Measurements from ENCODE around the gene PRKCA.
"Not testable (repeated sequence)": the region's sequence is repeated elsewhere in the genome, so short reads cannot be mapped to it uniquely, and the experiment has no call there.

The PRKCA gene

DNA sequence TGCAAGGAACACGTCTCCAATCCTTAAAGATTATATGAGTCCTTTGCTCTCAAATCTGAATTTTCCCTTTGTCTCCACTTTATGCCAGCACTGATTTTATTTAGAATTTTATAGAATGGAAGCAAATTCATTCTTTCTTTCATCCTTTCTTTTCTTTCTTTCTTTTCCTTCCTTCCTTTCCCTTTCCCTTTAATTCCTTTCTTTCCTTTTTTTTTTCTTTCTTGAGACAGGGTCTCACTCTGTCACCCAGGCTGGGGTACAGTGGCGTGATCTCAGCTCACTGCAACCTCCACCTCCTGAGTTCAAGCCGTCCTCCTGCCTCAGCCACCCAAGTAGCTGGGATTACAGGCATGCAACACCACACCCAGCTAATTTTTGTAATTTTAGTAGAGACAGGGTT is 187.2 kb downstream of the PRKCA start:
- not testable (repeated sequence) for DNase-seq (ENCODE audit: low read depth in 2 of 2)

DNA sequence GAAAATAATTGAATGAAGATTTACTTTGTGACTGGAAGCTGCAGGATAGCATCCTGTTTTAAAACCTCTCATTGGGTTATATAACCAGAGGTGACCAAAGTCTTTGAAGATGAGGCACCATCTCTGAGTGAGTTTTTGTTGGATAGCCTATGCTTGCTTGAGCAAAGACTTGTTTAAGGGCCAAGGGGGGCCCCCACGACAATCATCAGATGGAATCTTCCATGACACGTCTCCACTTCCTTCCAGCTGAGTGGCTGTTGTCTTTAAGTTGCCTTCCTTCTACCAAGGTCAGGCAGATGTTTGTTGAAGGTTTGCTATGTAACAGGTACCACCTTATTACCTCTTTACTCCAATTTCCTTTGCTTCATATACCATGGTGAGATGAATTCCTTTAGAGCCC is 188.8 kb downstream of the PRKCA start:
- peak in 1 of 2 donors; percentile 22 for DNase-seq (ENCODE audit: low read depth in 2 of 2)

DNA sequence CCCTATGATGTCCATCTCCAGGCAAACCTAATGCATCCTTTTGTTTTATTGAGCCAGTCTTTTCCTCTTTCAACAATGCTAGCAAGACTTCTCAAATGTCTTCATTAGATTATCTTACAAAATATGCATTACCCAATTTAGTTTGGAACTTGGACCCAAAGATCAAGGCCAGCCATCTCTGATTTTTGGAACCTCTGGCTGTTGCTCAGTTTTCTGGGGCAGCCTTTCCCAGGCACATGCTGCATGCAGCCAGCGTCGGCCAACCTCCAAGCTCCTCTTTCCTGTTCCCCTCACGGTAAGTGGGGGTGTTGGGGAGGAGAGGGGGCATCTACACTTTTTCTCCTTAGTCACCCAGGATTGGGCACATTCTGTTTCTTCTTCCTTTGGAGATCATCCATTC is 189.3 kb downstream of the PRKCA start:
- DNase-seq (ENCODE audit: low read depth in 2 of 2), result no peak

DNA sequence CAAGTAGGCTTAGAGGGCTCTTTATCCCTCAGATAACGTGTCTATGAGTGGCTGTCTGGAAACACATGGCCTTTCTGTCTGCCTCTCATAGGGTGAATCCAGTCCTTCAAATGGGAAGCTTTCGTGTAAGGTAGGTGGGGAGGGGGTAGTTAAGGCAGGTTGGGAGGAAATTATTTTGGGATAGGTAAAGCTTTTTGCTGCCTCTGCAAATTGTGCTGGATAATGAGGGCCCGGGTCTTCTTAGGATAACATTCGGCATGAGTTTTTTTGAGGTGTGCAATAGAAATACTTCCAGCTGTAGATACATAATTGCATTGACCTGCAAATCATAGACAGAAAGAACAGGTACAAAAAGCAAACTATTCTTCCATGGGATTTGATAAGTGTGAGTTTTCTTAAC is 189.7 kb downstream of the PRKCA start:
- no peak for DNase-seq (ENCODE audit: low read depth in 2 of 2)

DNA sequence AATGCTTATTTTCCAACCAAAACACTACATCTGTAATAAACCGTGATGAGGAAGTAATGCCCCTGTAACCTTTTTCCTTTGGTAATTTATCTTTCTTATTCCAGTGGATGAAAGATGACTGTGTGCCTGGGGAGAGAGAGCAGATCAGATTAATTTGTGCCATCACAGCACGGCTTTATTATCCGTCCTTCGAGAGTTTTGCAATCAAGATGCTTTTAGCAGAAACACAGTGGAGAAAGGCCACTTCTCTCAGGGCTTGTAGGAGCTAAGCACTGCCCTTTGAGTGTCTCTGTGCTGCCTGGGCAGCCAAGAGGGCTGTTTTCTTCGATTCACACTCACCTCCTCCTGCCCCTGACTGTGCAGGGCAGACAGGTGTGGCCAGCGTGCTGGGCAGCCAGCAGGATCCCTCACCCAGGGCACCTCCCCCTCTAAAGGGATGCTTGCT is 190.2 kb downstream of the PRKCA start:
- no peak for DNase-seq (ENCODE audit: low read depth in 2 of 2)

DNA sequence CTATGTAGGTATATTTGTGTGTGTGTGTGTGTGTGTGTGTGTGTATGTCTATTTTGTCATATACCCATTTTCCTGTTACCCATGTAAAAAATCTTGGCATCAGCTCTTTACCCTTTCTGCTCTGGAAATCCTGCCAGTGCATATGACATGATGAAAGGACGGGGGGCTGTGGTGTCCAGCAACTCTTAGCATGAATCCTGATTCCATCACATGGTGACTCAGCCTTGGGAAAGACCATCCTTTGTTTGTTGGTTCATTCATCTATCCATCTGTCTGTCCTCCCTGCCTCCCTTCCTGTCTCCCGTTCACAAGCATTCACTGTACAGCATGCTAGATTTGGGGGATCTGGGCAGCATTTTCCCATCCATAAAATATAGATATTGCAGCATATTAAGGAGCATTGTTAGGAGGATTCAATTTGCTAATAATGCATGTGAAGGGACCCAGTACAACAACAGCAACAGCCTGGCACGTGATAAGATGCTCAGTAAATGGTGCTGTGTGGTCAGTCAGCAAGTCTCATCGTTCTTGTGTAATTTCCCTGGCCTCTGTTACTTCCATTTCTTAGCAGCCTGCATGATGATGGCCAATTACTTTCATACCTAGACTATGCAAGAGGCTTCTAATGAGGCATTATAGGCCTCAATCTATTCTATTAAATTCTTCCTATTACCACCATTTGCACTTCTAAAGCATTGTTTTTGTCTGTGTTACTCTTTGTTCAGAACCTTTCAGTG is 191.0 kb downstream of the PRKCA start:
- DNase-seq (ENCODE audit: low read depth in 2 of 2), result no peak

DNA sequence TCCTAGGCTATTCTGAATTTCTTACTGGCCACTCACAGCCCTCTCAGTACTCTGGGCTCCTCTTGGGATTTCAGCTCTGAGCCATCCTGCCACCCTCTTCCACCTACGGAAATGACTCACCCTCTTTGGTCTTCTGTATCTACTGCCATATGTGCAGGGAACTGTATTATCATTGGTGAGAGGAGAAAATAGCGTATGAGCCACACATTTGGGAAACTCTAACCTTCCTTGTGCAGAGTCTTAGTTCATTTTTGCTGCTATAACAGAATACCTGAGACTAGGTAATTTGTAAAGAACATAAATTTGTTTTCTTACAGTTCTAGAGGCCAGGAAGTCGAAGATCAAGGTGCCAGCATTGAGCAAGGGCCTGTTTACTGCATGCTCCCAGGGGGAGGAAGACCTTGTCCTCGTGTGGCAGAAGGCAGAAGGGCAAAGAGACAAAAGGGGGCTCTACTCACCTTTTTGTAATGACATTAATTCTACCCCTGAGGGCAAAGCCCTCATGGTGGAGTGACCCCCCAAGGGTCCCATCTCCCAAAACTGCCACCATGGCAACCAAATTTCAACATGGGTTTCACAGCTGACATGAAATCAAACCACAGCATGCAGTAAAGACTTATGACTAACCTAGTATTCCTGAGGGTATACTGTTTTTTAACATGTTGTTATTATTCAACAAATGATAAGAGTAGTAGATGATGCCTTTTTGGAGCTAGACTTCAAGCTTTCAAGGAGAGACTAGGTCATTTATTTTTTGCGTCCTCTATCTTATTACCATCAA is 191.8 kb downstream of the PRKCA start:
- no peak for DNase-seq (ENCODE audit: low read depth in 2 of 2)

DNA sequence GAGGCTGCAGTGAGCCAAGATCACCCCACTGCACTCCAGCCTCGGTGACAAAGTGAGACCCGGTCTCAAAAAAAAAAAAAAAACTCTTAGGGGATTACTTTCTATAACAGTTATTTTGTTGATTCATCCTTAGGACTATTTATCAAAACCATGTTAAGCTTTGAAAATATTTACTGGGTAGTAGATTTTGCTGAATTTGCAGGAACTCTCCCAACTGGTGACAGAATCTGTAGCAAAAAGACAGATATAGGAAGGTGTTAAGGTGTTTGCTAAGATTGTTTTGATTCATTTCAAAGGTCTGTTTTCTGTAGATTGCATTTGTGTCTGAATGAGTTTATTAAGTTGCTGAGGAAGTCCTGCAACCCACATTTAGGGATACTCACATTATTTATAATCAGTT is 192.6 kb downstream of the PRKCA start:
- DNase-seq (ENCODE audit: low read depth in 2 of 2), result no peak

DNA sequence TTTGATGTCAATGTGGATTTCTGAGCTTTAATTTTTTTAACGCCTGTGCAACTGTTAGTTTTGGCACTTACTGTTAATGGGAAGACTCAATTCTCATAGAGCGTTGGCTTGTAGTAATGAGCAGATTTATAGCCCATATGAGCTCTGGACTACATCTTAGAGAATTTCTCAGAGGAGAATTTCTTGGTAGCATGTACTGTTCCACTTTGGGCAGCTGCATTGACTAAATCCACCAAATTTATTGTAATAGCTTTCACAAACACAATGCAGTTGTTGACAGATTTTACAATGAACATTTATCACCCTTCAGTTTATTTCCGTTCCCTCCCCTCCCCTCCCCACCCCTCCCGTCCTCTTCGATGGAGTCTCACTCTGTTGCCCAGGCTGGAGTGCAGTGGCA is 193.9 kb downstream of the PRKCA start:
- DNase-seq (ENCODE audit: low read depth in 2 of 2), result no peak

DNA sequence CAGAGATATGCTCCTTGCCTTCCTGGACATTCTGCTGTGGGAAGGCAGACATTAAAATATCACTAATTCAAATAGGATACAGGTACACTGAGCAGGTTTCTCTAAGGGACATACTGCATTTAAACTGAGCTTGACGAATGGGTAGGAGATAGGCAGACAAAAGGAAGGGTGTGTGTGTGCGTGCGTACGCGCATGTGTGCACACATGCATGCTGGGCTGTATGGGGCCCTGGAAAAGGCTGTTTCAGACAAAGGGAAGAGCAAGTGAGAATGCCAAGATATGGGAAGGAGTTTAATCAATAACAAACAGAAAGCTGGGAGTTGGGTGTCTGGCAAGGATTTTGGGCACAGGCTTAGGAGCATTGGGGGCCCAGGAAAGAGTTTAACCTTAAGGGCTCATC is 196.2 kb downstream of the PRKCA start:
- no peak for DNase-seq (ENCODE audit: low read depth in 2 of 2)

DNA sequence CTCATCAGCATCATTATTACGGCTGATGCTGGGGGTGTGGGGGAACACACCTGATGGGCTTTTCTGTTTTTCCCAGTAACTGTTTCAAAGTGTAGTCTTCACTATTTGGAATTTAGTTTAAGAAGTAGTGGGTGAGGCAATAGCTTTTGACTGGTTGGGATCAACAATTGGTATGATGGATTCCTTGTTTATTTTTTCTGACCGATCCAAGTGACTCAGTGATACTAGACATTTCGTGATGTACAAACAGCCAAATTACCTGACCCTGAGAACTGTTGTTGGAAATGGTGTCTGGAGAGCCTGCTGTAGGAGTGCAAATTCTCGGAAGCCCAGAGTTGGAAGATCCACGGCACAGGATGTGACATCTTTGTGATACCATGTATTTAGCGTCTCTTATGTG is 204.2 kb downstream of the PRKCA start:
- DNase-seq (ENCODE audit: low read depth in 2 of 2), result no peak

DNA sequence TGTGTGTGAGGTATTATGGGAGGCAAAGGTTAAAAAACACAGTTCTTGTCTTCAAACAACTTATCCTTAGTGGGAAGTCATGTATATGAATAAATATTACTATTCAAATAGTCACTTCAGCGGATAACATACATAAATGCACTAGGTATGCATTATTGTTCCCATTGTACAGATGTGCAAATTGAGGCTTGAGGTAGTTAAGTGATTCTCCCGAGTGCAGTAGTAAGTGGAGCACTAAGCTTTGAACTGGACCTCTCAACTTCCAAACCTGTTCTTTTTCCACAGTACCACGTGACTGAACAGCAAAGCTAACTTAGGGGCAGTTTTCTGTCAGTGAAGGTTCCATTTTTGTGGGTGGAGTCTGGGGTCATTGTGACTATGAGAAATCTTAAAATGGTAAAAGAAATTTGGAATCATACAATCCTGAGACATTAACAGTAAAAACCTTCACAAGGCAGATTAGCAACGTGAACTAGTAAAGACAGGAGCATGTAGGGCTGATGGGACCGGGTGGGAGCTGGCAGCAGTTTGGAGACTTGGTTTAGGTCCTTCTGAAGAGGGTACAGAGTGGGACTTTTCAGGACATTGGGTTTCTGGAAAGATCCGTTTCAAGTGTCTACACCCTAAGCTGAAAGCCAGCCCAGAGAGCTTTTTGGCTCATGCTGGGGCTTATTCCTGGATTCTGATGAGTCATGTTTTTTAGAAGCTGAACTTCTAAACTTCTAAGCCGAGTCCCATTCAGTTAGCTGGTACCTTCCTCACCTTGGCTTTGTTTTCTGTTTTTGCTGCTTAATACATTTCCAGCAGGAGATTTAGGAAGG is 204.9 kb downstream of the PRKCA start:
- DNase-seq (ENCODE audit: low read depth in 2 of 2), result no peak

DNA sequence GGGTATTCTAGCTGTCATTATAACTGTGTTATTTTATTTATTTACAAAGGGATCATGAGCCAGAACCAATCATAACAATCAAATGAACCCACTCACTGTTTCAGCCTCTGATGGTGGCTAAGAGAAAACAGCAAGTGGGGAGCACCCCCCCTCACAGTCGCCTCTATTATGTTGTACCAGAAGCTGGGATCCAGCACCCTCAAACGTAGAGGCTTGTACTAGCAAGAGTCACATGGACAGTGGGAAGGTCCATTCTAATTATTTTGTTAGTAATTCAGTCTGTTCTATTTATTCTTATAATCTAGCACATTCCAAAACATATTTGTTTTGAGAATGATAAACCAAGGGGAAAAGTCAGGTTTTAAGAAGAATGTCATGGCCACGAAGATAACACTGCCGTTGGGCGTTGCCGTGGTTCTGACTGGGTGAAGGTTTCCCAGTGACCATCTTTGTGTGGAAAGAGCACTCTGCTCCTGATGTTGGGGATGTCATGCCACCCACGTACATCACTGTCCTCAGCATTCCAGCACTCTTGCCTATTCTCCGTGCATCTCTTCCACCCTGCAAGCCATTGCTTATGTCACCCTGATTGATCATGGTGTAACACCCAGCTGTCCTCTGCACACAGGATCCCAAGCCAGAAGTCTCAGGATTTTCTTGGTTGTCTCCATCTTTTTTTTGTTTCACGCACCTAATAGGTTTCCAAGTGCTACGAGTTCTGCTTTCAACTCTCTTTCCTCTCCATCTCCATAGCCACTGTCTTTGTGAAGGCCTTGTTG is 205.8 kb downstream of the PRKCA start:
- DNase-seq (ENCODE audit: low read depth in 2 of 2), result no peak

DNA sequence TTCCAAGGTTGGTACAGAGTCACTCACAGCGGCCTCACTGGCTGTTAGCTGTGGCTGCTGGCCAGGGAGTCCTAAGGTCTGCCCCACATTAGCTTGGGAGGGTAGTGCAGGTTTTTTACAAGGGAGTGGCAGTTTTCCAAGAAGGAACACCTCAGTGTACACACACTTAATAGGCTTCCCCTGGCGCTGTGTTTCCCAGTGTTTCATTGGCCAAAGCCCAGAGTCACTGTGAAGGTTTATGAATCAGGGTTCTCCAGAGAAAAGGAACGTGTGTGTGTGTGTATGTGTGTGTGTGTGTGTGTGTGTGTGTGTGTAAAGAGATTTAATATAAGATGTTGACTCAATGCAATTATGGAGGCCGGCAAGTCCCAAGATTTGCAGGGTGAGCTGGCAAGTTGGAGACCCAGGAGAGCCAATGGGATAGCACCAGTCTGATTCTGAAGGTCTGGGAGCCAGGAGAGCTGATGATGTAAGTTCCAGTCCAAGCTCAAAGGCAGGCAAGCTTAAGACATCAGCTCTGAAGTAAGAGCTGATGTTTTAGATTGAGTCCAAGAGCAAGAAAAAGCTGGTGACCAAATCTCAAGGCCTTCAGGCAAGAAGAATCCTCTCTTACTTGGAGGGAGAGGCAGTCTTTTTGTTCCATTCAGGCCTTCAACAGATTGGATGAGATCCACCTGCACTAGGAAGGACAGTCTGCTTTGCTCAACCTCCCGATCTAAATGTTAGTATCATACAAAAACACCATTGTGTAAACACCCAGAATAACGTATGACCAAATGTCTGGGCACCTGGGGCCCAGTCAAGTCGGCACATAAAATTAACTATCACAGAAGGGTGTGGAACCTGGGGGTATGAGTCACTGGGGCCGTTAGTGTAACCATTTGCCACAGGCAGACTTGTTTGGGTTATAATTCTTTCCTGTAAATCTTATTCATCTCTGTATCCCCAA is 206.8 kb downstream of the PRKCA start:
- peak; percentile 32 to 58 for DNase-seq (ENCODE audit: low read depth in 2 of 2)

DNA sequence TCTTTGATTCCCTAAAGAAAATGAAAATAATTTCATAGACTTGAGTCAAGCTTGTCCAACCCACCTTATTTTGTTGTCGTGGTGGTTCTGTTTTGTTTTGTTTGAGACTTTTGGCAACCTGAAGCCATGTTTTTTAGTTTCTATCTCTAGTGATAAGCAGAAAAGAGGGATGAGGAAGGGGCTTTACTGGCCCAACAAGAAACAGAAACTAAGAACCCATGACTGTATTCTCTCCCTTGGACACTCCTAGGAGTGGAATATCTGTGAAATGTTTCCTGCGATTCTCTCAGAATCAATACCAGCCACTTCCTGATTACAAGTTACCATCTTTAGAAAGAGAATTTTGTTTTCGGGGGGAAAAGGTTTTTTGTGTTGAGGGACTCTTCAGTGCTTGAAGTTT is 207.5 kb downstream of the PRKCA start:
- DNase-seq (ENCODE audit: low read depth in 2 of 2), result no peak

DNA sequence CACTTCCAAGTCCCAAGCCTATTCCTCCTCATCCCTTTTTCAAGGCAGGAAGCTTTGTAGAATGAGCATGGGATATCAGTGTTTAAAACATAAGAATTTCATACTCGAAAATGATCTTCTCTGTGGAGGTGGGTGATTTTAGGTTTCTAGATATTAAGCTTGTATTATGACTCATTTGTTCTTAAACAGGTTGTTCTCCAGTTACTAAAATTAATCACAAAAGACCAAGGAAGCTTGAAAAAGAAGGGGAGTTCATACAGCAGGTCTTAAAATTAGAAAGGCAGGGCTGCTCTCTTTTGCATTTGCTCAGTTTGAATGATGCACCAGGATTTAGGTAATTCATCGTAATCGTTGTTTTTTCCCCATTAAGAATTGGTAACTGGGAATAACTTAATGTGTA is 208.7 kb downstream of the PRKCA start:
- no peak for DNase-seq (ENCODE audit: low read depth in 2 of 2)

DNA sequence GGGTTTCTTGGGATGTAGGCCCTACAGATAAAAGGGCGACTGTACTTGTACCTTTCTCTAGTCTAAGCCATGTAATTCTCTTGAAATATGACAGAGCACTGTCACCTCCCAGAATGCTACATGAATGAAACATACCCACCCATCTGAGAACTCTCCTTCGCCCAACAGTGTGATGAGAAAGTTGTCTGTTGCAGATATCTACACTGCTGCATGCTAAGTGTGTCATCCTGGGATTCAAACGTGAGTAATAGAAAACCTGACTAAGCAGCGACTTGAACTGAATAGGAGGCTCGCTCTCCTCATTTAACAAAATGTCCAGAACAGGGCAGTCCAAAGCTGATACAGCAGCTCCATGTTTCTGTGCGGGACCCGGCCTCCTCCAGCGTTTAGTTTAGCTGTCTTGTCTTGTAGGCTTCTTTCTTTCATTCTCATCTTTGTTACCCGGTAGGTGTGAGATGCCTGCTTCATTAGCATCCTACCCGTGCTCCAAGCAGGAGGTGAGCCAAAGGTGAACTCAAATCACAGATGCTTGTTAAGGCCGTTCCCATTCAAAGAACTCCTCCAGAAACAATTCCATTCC is 211.9 kb downstream of the PRKCA start:
- DNase-seq (ENCODE audit: low read depth in 2 of 2), result peak; percentile 11 to 29

DNA sequence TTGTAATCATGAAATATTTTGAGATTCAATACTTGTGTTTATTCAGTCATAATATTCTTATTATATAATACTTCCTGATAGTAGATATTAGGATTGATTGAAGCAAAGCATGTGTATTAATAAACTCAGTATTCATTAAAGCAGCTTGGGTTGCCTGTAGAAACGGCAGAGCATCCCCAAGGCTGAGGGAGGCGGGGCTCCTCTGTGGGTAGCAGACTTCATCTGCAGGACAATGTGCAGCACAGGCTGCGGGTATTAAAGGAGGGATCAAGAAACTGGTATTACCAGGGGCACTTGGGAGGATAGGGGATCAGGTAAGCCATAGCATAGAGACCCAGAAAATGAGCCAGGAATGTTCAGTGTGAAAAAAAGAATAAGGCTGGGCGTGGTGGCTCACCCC is 213.6 kb downstream of the PRKCA start:
- no peak for DNase-seq (ENCODE audit: low read depth in 2 of 2)

DNA sequence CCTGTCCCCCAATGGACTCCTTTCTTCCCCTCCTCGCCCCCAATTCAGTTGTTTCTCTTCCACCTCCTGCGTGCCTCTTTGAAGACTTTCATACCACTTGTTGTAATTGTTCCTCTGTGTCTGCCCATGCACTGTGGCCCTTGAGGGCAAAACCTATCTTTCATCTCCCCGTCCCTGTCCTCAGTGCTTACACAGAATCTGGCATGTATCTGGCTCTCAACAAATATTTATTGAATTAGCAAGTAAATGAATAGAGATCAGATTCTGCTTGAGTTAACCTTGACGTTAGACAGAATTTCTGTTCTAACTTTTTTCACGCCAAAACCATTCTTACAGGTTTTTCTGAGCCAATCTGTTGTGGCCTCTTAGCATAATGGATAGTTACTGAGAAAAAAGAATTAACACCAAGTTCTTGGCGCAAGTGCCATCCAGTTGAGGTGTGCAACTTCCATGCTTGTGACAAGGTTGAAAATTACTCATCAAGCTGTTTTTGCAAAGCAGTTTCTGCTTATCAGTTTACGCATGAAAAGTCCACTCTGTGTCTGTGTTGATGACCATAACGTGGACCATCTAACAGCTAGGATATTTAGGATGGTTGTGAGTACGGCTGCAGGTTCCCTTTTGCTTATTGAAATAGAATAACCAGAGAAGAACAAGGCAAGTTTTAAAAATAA is 215.1 kb downstream of the PRKCA start:
- no peak for DNase-seq (ENCODE audit: low read depth in 2 of 2)

DNA sequence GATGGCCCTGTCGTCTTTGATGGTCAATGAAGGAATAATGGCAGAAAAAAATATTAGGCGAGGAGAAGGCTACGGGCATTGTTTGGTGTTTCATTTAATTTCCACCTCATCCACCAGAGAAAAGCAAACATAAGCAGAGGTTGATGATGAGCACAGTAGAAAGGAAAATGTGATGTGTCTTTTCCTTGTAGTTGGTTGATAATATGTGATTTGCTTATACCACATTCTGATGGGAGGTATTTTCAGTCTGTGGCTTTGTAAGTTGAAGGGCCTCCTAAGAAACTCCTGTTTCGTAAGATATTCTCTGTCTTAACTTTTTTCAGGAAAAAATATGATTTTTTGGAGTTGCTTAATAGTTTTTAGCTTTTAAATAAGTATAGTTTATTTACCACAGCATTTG is 215.7 kb downstream of the PRKCA start:
- DNase-seq (ENCODE audit: low read depth in 2 of 2), result no peak
